HepG2 (cell line): ENCODE data around the gene PDXDC1. TPM values are rescaled to one million over a fixed set of nuclear protein-coding genes. Genes with fewer than 3 reads are reported as not detected.
"Not testable (repeated sequence)": the region's sequence is repeated elsewhere in the genome, so short reads cannot be mapped to it uniquely, and the experiment has no call there.

ENCODE experiments used
- ATAC-seq: fragments of 200-7000 bp; cut with Tn5 transposase; 3 replicates; pipeline ENCODE4 v1.9.1; 2020; ENCODE audit warnings: mild to moderate bottlenecking, moderate library complexity
- BruUV-seq: library from RNA; stranded (reverse); fragments of 400-500 nt; replicated peaks from 2 replicates; lab custom pipeline; 2021; lab: Mats Ljungman, UMichigan
- CTCF ChIA-PET: fragments of 300-600 bp; formaldehyde crosslinking; extraction: SDS; loops from one replicate; lab custom pipeline; 2021; ENCODE audit warnings: low total read pairs, inconsistent platforms, low intra/inter-chr PET ratio; lab: Yijun Ruan, JAX
- POLR2A ChIA-PET: fragments of 350-600 bp; sonication (Branson Sonifier 250); formaldehyde crosslinking; loops from one replicate; lab custom pipeline; 2020; ENCODE audit warnings: antibody characterized with exemption, inconsistent platforms; lab: Yijun Ruan, JAX
- DNase-seq: peaks from one replicate; pipeline ENCODE4 v3.0.0-alpha.2; 2015; ENCODE audit warnings: low spot score
- FAIRE-seq: peaks from 3 replicates; lab custom pipeline; 2011; peaks lifted over from hg19 to GRCh38; lab: Jason Lieb, UNC
- H2AFZ ChIP-seq: one replicate; pipeline ENCODE4 v1.6.1; 2011; ENCODE audit warnings: low read length, inconsistent platforms
- H3K27ac ChIP-seq: fragments of 300-600 bp; 3 replicates; pipeline ENCODE4 v1.8.0; 2011; ENCODE audit warnings: mixed run types, mild to moderate bottlenecking, mixed read lengths, low read length, inconsistent platforms; ENCODE audit not compliant: insufficient read depth; ENCODE audit errors: extremely low read length
- H3K27me3 ChIP-seq, 2 experiments: fragments of 200-600 bp in 1 of 2; 2 replicates in 1 of 2; 3 replicates in 1 of 2; pipeline versions ENCODE4 v1.6.0 to v1.8.0; 2011; ENCODE audit warnings: low read length in 2 of 2, mild to moderate bottlenecking in 2 of 2, moderate library complexity in 2 of 2, inconsistent platforms in 1 of 2; ENCODE audit not compliant: insufficient read depth in 2 of 2, control insufficient read depth in 1 of 2
- H3K36me3 ChIP-seq, 2 experiments: fragments of 200-600 bp in 1 of 2; replicated peaks in 1 of 2; 2 replicates in 1 of 2; 3 replicates in 1 of 2; pipeline versions ENCODE4 v1.5.1 to v1.8.0; 2011; ENCODE audit warnings: low read length in 2 of 2, inconsistent platforms in 1 of 2; ENCODE audit not compliant: insufficient read depth in 2 of 2, control insufficient read depth in 1 of 2
- H3K4me1 ChIP-seq: 2 replicates; pipeline ENCODE4 v1.5.1; 2012; ENCODE audit warnings: low read length, inconsistent platforms; ENCODE audit not compliant: insufficient read depth
- H3K4me2 ChIP-seq: 2 replicates; pipeline ENCODE4 v1.6.0; 2011; ENCODE audit warnings: low read depth, low read length, inconsistent platforms
- H3K4me3 ChIP-seq, 3 experiments: fragments of 200-600 bp in 1 of 3; sonication (generic), shearing (Covaris generic) in 1 of 3; replicated peaks in 1 of 3; 2 replicates each; pipeline ENCODE4 v1.5.1; 2011 to 2016; ENCODE audit warnings: low read length in 3 of 3, inconsistent platforms in 2 of 3, low read depth in 2 of 3, mild to moderate bottlenecking in 2 of 3, control low read depth in 1 of 3, mixed read lengths in 1 of 3; ENCODE audit not compliant: insufficient read depth in 1 of 3
- H3K79me2 ChIP-seq: one replicate; pipeline ENCODE4 v1.6.1; 2011; ENCODE audit warnings: low read length, inconsistent platforms; ENCODE audit not compliant: insufficient read depth
- H3K9ac ChIP-seq: 2 replicates; pipeline ENCODE4 v1.6.0; 2011; ENCODE audit warnings: mild to moderate bottlenecking, low read depth, low read length, inconsistent platforms; ENCODE audit not compliant: insufficient read depth
- H3K9me3 ChIP-seq: 2 replicates; pipeline ENCODE4 v1.5.1; 2012; ENCODE audit warnings: mild to moderate bottlenecking, low read length
- H4K20me1 ChIP-seq: 2 replicates; pipeline ENCODE4 v1.6.0; 2011; ENCODE audit warnings: inconsistent platforms, mild to moderate bottlenecking, low read length, moderate library complexity; ENCODE audit not compliant: insufficient read depth
- CEBPG ChIP-seq: IDR thresholded peaks from 2 replicates; pipeline ENCODE4 v1.6.1; 2016
- SAP130 ChIP-seq: IDR thresholded peaks from 2 replicates; pipeline ENCODE4 v1.6.1; 2016; ENCODE audit warnings: low read depth
- SOX6 ChIP-seq, 2 experiments: fragments of 450-650 bp in 1 of 2; sonication (generic) in 1 of 2; formaldehyde crosslinking in 1 of 2; IDR thresholded peaks; 2 replicates each; pipeline versions ENCODE4 v1.4.0 to v1.6.1; 2017 to 2020; ENCODE audit warnings: antibody characterized with exemption in 1 of 2, mild to moderate bottlenecking in 1 of 2, missing genetic modification reagents in 1 of 2
- WGBS: methylation state at CpG from one replicate; pipeline ENCODE4 v1.1.6; 2017; ENCODE audit warnings: low lambda C conversion rate; 5-methylcytosine and 5-hydroxymethylcytosine counted together
- in situ Hi-C: cut with HindIII; loops from 2 replicates; pipeline ENCODE4 v1.10.0; 2017; ENCODE audit warnings: low pct_unique_long_range_greater_than_20kb; ENCODE audit not compliant: extremely low pct_ligation_motif_present
- intact Hi-C: fragments of 100-400 bp; cut with micrococcal nuclease; formaldehyde crosslinking; loops from one replicate; pipeline ENCODE4 v1.10.0; 2022; ENCODE audit not compliant: unreplicated experiment
- polyA plus RNA-seq, 8 experiments: library from polyadenylated mRNA; depleted of rRNA in 3 of 8; stranded (reverse) in 7 of 8; unstranded in 1 of 8; fragments of >200 nt; fragmentation: Illumina TruSeq in 4 of 8; extraction: Trizol in 4 of 8; gene quantifications; 2 replicates each; pipeline versions ENCODE4 v1.2.1 to v1.2.3, GENCODE V29; 2011 to 2016; ENCODE audit warnings: low read depth in 4 of 8, missing spikeins in 1 of 8, mixed read lengths in 1 of 8; ENCODE audit not compliant: insufficient read depth in 1 of 8
- total RNA-seq, 5 experiments: library from RNA; depleted of rRNA; stranded (reverse); fragments of >200 nt; fragmentation: Illumina TruSeq; extraction: Trizol; gene quantifications; 2 replicates each; pipeline ENCODE4 v1.2.3, GENCODE V29; 2016; ENCODE audit warnings: low read depth in 1 of 5
- TF ChIP-seq, protein P1 (sequence below): IDR thresholded peaks from 2 replicates; pipeline ENCODE4 v1.4.0; 2020; ENCODE audit warnings: mild to moderate bottlenecking, missing genetic modification reagents
- TF ChIP-seq, protein P2 (sequence below): sonication (generic); formaldehyde crosslinking; IDR thresholded peaks from 2 replicates; pipeline ENCODE4 v1.4.0; 2020; ENCODE audit warnings: missing genetic modification reagents
- TF ChIP-seq, protein P3 (sequence below): sonication (generic); formaldehyde crosslinking; IDR thresholded peaks from 2 replicates; pipeline ENCODE4 v1.5.0; 2020; ENCODE audit warnings: mild to moderate bottlenecking, missing genetic modification reagents

Gene PDXDC1
- total and polyA plus RNA-seq, 2 of the 13 experiments (the other 11 are each of a cell fraction or from before 2014, with no cell fraction given) = 133 to 169 TPM

DNA sequence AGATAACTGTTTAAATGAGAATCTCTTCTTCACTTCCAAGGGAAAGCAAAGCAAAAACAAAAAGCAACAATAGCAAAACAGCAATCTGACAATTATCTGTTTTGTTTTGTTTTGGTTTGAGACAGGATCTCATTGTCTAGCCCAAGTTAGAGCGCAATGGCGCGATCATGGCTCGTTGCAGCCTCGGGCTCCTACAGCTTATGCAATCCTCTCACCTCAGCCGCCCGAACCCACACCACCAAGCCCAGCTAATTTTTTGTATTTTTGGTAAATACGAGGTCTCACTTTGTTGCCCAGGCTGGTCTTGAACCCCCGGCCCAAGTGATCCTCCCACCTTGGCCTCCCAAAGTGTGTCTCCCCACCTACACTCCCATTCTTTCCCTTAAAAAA is 121.8 kb downstream of the PDXDC1 start (continued):
- TF ChIP-seq, protein P1, sequence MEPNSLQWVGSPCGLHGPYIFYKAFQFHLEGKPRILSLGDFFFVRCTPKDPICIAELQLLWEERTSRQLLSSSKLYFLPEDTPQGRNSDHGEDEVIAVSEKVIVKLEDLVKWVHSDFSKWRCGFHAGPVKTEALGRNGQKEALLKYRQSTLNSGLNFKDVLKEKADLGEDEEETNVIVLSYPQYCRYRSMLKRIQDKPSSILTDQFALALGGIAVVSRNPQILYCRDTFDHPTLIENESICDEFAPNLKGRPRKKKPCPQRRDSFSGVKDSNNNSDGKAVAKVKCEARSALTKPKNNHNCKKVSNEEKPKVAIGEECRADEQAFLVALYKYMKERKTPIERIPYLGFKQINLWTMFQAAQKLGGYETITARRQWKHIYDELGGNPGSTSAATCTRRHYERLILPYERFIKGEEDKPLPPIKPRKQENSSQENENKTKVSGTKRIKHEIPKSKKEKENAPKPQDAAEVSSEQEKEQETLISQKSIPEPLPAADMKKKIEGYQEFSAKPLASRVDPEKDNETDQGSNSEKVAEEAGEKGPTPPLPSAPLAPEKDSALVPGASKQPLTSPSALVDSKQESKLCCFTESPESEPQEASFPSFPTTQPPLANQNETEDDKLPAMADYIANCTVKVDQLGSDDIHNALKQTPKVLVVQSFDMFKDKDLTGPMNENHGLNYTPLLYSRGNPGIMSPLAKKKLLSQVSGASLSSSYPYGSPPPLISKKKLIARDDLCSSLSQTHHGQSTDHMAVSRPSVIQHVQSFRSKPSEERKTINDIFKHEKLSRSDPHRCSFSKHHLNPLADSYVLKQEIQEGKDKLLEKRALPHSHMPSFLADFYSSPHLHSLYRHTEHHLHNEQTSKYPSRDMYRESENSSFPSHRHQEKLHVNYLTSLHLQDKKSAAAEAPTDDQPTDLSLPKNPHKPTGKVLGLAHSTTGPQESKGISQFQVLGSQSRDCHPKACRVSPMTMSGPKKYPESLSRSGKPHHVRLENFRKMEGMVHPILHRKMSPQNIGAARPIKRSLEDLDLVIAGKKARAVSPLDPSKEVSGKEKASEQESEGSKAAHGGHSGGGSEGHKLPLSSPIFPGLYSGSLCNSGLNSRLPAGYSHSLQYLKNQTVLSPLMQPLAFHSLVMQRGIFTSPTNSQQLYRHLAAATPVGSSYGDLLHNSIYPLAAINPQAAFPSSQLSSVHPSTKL (CRISPR knock-in tag) = 0 out of 2 replicates have a peak, but pooled peaks have one; percentile 17
- TF ChIP-seq, protein P2, sequence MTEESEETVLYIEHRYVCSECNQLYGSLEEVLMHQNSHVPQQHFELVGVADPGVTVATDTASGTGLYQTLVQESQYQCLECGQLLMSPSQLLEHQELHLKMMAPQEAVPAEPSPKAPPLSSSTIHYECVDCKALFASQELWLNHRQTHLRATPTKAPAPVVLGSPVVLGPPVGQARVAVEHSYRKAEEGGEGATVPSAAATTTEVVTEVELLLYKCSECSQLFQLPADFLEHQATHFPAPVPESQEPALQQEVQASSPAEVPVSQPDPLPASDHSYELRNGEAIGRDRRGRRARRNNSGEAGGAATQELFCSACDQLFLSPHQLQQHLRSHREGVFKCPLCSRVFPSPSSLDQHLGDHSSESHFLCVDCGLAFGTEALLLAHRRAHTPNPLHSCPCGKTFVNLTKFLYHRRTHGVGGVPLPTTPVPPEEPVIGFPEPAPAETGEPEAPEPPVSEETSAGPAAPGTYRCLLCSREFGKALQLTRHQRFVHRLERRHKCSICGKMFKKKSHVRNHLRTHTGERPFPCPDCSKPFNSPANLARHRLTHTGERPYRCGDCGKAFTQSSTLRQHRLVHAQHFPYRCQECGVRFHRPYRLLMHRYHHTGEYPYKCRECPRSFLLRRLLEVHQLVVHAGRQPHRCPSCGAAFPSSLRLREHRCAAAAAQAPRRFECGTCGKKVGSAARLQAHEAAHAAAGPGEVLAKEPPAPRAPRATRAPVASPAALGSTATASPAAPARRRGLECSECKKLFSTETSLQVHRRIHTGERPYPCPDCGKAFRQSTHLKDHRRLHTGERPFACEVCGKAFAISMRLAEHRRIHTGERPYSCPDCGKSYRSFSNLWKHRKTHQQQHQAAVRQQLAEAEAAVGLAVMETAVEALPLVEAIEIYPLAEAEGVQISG (CRISPR knock-in tag) = peak; percentile 28; the same call in 1 of the 2 replicates
- TF ChIP-seq, protein P3, sequence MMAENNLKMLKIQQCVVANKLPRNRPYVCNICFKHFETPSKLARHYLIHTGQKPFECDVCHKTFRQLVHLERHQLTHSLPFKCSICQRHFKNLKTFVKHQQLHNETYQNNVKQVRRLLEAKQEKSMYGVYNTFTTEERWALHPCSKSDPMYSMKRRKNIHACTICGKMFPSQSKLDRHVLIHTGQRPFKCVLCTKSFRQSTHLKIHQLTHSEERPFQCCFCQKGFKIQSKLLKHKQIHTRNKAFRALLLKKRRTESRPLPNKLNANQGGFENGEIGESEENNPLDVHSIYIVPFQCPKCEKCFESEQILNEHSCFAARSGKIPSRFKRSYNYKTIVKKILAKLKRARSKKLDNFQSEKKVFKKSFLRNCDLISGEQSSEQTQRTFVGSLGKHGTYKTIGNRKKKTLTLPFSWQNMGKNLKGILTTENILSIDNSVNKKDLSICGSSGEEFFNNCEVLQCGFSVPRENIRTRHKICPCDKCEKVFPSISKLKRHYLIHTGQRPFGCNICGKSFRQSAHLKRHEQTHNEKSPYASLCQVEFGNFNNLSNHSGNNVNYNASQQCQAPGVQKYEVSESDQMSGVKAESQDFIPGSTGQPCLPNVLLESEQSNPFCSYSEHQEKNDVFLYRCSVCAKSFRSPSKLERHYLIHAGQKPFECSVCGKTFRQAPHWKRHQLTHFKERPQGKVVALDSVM (CRISPR knock-in tag) = peak; percentile 66
- not testable (repeated sequence) for TF ChIP-seq SOX6 (IDR thresholded peaks at IDR 0.05)
- peak; percentile 16; the same call in 1 of the 2 replicates for TF ChIP-seq SOX6 (CRISPR knock-in tag; IDR thresholded peaks at IDR 0.05)
- TF ChIP-seq SAP130 = 0 out of 2 replicates have a peak, but pooled peaks have one; percentile 31
- 0 out of 2 replicates have a peak, but pooled peaks have one; percentile 27 for TF ChIP-seq CEBPG (CRISPR knock-in tag)

DNA sequence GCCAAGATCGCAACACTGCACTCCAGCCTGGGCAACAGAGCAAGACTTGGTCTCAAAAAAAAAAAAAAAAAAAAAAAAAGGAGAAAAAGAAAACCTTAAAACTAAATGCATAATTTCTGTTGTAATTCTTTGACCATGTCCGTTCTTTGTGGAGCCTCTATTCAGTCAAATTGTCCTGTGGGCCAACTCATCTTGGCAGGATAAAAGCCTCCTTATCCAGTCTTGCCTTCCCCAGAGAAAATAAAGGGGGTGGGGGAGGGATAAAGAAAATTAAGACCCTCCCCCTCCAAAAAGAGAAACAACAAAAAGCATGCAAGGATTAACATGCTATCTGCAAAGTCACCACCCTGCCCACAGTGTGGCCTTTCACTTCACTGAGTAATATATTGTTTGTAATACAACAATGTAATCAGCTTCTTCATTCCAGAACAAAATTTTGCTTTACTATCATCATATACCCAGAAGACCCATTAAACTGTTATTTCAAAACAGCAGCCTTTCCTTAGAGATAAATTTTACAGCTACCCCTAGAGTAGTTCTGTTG is 124.6 kb downstream of the PDXDC1 start:
- H3K4me3 ChIP-seq, POLR2A ChIA-PET, H4K20me1 ChIP-seq, H3K4me2 ChIP-seq, intact Hi-C loops, ATAC-seq, H3K27ac ChIP-seq, H3K79me2 ChIP-seq, BruUV-seq, CTCF ChIA-PET, H3K9me3 ChIP-seq, DNase-seq, FAIRE-seq, H2AFZ ChIP-seq, H3K27me3 ChIP-seq, H3K9ac ChIP-seq, H3K36me3 ChIP-seq, in situ Hi-C loops: not testable (repeated sequence)
- 78% methylated on average over 2 of the region's 2 CpGs for WGBS
- H3K4me1 ChIP-seq = peaks cover 20% of the 10 kb centered on the region
